Effector CD8-positive, alpha-beta T cell (primary cell): ENCODE measurements around the gene OPCML.

Source experiments
- DNase-seq: peaks from one replicate; lab custom pipeline; 2025; lab: John Stamatoyannopoulos, UW

The OPCML gene

DNA sequence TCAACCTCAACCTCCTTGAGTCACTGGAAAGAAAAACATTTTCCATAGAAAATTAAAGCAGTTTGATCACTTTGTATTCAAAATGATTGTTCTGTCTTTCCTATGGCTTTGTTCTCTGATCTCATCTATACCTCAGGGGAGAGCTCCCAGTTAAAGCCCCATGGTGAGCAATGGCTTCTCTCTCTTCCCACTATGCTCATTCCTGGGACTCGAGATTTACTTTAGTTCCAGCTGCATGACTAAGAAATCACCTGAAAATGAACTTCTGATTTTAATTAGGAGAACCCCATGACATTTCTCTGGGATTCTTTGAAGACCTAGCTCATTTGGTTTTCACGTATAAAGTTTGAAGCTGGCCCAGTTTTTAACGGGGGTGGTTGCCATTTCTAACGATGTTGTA, 921.5 kb downstream of the OPCML start:
- DNase-seq = no peak

- DNase-seq = no peak
Observed at GRCh38 chr11:132610216-132610615, 922.1 kb downstream of the OPCML start.

DNA sequence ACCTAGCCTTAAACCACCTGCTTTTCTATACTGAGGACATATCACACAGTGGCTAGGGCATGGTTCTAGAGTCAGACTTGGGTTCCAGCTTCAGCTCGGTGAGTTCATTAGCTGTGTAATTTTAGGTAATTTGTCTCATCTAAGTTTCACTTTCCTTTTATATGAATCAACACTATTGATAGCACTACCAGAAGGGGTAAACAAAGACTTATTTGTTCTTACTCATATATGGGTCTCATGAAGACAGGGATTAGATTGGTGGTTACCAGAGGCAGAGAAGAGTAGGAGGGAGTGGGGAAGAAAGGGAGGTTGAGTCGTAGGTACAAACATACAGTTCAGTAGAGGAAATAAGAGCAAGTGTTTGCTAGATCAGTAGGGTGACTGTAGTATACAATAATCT, 924.7 kb downstream of the OPCML start:
- no peak for DNase-seq

GRCh38 chr11:132605825-132606570, 926.3 kb downstream of the OPCML start:
- DNase-seq = no peak

DNA sequence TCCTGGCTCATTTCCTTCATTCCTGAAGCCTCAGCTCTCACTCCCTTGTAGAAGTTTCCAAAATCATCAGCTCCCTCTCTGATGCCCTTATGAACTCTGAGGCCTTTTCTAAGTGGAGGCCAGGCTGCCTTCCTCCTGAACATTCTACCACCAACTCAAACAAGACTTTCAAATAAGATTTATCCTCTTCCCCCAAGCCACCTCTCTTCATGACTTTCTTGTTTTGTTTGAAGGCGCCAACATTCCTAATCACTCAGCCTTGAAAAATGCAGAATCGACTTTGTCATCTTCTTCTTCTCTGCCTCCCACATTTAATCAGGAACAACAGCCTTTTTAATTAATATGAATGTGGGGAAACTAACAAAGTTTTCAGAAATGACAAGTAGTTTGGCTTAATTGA, 927.9 kb downstream of the OPCML start:
- no peak for DNase-seq

- DNase-seq = no peak
Observed at GRCh38 chr11:132601875-132602274, 930.4 kb downstream of the OPCML start.

DNA sequence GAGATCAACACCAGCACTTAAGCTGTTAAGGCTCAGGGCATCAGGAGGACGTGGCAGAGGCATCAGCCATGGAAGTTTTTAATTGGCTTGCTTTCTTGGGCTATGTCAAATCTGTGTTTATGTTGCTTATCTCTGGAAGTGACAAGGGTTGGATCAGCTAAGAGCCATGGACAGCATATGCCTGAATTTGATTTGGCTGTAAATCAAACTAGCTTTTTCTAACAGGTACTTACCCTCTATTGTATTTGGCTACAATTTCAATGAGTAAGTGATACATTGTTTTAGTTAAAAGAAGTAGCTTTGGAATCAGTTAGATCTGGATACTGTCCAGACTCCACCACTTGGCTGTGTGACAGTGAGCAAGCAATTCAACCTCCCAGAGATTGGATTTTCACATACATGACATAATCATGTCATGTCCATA, 936.6 kb downstream of the OPCML start:
- DNase-seq = no peak

- DNase-seq = no peak
Observed at GRCh38 chr11:132595246-132595645, 937.1 kb downstream of the OPCML start.

DNA sequence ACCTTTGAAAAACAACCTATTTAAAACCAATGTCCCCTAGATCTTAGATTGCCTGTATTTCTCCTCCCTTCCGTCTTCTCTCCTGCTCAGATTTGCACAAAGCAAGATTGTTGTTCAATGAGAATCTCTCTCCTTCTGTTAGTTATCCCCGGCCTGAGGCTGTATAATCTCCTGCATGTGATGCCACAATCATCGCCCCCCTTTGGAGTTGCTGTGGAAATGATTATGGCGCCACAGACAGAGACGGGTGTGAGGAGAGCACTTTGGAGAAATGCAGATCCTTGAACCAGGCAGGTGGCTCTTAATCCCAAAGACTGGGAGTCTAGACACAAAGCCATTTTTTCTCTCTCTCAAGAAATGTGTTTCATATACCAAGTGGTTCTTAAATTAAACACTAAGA, 941.3 kb downstream of the OPCML start:
- no peak for DNase-seq

GRCh38 chr11:132590554-132590953, 941.7 kb downstream of the OPCML start:
- DNase-seq = no peak

DNA sequence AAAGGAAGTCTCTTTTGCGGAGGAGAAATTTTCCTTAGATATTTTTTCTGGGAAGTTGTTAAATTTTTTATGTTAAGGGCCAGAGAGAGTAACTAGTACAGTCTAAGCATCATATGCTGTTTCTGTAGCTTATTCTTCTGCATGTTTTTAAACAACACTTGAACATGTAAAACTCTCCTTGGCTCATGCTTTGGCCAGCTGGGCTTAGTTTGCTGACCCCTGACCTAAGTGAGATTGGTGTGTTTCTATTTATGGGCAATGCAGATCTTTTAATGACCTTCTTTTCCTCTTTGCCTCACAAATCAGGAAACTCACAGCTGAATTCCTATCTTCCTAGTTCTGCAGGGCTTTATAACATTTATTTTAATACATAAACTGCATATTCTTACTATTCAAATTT, 942.5 kb downstream of the OPCML start:
- no peak for DNase-seq

GRCh38 chr11:132588366-132588765, 943.9 kb downstream of the OPCML start:
- DNase-seq = no peak

DNA sequence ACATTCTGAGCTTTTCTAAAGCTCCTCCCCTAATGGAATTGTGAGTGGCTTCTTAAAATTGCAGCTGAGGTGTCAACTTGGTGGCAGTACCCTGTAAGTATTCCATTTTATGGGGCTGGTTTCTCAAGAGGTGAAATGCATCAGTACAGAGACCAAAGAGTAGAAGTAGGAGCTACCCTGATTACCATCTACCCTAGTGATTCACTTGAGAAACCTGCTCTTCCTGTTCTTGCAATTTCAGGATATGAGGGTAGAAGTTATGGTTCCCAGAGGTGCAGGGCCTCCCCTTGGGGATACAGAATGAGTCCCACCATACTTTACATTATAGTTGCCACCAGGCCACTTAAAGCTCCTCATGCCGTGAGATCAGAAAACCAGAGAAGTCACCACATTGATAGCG, 944.6 kb downstream of the OPCML start:
- no peak for DNase-seq

GRCh38 chr11:132586801-132587200, 945.5 kb downstream of the OPCML start:
- no peak for DNase-seq

DNA sequence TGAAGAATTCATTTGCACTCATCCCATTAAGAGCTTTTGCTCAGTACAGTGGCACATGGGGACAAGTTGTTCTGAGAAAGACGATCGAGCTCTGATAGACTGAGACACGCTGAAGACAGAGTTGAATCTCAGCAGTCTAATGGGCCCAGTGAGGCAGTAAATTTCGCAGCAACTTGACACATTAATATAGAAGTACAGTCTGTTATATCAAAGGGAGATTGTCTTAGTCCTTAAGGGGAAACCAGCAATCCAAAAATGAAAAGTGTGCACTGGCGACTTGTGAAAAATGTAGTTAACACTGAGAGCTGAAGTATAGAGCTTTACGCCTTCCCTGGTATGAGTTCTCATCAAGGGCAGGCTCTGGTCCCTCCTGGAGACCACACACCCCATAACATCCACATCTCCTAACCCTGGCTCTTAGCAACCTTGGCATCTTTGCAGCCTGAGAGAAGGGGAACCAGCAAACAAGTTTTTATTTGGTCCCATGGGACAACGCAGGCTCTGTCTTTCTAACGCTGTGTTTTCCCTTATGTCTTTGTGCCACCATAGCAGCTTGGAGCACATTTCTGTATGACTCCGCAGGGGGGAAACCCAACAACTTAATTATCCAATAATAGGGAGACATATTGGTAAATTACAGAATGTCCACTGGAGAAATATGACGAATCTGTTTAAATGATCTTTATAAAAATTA, 952.5 kb downstream of the OPCML start:
- no peak for DNase-seq

DNA sequence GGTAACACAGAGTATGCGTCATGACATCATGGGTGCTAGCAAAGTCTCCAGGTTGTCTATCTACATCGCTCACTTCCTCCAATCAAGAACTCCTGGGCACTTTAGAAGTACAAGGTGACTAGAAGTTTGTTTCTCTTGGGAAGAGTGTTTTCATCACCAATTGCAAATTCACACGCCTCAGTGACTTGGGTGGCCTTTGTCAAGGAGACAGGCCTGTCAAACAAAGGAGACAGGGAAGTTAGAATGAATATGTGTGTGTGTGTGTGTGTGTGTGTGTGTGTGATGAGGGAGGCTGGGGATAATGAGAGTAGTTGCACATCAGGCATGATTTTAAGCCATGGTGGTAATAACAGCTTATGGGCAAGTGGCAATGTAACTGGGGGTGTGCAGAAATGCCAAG, 953.2 kb downstream of the OPCML start:
- no peak for DNase-seq

DNA sequence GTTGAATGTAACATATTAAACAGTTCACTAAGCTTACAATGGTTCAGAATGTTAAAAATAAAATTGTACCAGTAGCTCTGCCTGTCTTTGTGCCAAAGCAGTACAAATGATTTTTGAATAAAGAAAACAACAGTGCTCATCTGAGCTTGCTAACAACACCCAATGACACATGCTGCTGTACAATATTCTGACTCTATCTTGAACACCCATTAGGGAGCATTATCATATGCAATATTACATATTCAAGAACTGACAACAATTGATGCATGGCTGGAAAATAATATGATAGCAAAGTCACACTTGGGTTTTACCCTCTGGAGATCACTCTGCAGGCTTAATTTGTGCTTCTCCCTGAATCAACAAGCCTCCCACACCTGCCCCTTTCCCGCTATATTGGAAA, 953.7 kb downstream of the OPCML start:
- DNase-seq = no peak

- DNase-seq = no peak
Observed at GRCh38 chr11:132576706-132577105, 955.6 kb downstream of the OPCML start.

DNA sequence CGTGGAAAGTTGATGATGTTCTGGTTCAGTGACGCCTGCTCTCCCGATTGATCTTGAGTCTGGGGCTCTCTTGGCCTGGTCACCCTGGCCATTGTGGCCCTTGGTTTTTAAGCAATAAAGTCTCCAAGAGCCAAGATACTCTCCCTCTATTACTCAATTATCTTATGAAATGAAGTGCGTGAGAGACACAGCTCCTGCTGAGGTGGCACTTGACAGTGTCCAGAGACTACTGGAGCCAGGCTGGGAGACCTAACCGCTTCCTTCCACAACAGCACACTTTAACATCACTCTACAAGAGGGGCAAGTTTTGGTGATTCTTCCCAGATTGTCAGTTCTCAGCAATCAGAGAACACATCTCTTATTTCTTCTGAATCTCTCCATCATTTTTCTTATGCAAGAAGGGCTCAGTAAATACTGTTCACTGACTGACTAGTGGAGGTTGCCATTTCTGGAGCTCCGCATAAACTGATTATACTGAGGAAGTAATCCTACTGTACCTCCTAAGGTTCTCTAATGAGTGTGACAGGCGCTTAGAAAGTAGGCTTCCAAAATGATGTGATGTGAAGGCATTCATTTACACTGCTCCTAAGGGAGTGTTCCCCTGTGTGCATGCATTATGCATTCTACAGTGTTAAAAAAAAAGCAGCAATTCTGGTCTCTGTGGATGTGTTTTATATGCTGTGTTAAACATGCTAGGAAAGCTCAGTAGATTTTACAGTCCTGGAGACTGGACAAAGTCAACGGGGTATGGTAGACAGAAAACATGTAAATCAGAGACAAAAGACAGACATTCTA, 968.0 kb downstream of the OPCML start:
- no peak for DNase-seq

DNA sequence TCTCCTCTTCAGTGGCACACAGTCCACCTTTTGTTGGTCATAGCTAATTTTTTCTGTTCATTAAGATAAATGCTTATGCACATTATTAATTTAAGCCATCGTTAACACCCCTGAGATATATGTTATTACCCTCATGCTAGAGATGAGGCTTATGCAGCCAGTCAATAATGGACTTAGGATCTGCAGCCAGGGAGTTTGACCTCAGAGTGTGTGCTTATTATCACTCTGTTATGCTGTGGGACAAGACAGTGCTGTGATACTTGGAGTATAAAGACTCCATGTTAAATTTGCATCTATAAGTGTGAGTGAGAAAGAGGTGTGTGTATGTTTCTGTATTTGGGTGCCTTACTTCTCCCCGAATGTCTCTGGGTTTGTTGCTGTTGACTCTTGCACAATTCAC, 969.3 kb downstream of the OPCML start:
- DNase-seq = no peak

- no peak for DNase-seq
Observed at GRCh38 chr11:132561937-132562336, 970.4 kb downstream of the OPCML start.

DNA sequence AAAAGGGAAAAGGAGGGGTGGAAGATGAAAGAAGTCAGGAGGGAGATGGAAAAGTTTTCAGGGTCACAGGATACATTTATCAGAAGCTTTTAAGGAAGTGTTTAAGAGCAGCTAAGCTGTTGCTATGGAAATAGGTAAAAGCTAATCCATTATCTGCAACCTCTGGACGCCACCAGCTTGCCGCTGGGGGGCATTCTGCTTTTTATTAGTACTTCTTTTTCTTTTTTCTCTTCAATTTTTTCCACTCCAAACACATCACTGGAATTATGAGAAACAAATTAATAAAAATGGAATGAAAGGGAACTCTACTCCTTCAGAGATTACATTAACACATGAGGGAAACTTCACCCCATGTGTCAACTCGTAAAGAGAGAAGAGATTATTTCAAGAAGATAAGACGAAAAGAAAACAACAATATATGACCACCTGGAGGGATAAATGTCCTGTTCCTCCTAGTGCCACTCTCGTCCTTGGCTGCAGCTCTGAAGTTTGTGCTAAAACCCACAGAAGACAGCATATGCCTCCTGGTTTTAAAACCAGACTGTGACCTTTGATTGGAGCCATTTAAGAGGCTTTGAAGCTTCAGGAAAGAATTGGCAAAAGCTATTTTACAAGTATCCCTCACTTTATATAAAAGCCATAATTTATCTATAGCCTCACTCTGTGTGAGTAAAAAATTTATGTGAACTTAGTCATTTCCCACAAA, 972.8 kb downstream of the OPCML start:
- no peak for DNase-seq
